Measurements from ENCODE around the gene KRTAP1-5.

DNA sequence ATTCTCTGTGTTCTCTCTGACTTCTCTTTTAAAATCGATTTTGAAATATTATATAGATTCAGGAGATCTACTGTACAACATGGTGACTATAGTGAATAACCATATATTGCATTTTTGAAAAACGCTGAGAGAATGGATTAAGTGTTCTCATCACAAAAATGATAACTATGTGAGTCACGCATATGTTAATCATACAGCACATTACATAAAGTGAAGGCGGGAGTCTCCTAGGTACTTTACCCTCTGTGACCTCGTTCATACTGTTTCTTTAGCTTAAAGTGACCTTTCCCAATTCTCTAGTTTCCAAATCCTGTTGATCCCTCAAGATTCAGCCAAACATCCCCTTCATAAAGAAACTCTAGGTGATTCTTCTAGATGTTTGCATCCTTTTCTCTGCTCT, 24.2 kb downstream of the KRTAP1-5 start:
- TF ChIP-seq EZH2phosphoT487 (IDR thresholded peaks at IDR 0.05; ENCODE audit: insufficient read depth, low read depth) (no peak), EZH2 (IDR thresholded peaks at IDR 0.05; ENCODE audit: insufficient read depth, poor library complexity, severe bottlenecking) (no peak)
